ENCODE measurements around the gene PITPNC1.

- TF ChIP-seq SUZ12 (IDR thresholded peaks at IDR 0.05; ENCODE audit: extremely low read depth, insufficient read depth, insufficient read length) = no peak
- no peak for TF ChIP-seq ZNF274 (IDR thresholded peaks at IDR 0.05; ENCODE audit: low read depth, low read length)
Measured at GRCh38 chr17:67639979-67640378, 262.9 kb downstream of the PITPNC1 start.
